SH-SY5Y (cell line): ENCODE results near the gene CLIP2.

Experiments
- GATA2 ChIP-seq: IDR thresholded peaks from 2 replicates; pipeline ENCODE4 v1.6.1; 2011; ENCODE audit warnings: mild to moderate bottlenecking, low read depth, low read length
- GATA3 ChIP-seq: IDR thresholded peaks from 2 replicates; pipeline ENCODE4 v1.6.1; 2011; ENCODE audit warnings: low read depth, mild to moderate bottlenecking, low read length, moderate library complexity

- TF ChIP-seq GATA2 (no peak), GATA3 (no peak)
Measured at GRCh38 chr7:74360008-74360407, 70.8 kb downstream of the CLIP2 start.
